ENCODE data around the gene ESR2. TPM values are rescaled to one million over a fixed set of nuclear protein-coding genes. Genes with fewer than 3 reads are reported as not detected.
"Not testable (repeated sequence)": the region's sequence is repeated elsewhere in the genome, so short reads cannot be mapped to it uniquely, and the experiment has no call there.

Gene ESR2
- polyA plus RNA-seq, 1 donor, result 0.41 TPM

DNA sequence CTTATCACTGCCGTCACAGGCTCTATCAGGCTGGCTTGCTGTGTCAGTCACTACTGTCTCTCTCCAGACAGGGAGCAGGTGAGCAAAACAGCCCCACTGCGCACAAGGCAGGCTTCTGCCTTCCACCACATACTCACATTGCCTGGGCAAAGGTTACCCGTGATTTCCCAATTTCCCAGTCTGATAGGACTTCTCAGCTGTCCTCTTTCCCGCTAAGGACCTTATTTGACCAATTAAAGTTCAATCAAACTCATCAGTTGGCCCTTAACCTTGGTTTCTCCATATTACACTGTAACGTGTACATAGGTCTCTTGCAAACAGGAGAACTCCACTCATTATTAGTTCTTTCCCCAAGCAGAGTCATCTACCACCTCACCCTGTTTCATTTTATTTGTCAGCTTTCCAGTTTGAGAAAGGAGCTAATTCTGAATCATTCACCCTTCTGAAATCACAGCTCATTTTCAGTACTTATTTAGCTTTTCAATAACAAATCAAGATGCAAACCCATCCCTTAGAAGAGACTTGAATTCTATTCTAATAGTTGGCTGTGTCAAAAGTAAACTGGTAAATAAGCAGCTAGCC, 170.8 kb downstream of the ESR2 start:
- DNase-seq, result no peak

DNA sequence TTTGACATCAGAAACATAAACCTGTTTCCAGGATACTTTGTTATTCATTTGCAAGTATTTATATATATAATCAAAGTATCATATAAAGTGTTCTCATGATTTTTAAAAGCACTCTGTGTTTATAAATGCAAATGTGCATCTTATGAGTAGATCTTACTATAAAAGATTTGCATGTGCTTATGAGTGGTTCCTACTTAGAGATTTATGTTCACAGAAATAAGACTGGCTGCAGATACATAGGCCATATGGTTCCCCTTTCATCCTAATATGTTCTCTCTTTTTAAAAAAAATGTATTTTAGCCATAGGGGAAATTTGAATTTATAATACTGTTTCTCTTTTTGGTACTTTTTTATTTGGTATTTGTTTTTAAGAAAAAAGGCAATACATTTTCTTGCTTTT, 174.2 kb downstream of the ESR2 start:
- no peak for DNase-seq

DNA sequence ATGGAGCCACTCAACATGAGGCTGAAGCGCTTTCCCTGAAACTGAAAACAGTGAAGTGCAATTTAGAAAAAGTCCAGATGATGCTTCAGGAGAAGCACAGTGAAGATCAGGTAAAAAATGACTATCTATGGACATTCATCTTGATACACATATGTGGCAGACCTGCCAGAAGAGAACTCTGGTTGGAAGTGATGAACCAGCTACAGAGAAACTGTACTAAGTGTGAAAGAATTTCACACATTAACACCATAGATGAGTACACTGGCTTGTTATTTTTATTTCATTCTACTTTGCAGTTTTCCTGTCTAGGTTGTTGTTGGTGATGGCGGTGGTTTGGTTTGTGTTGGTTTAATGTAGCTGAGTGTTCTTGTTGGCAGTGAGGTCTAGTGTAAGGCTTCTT, 174.7 kb downstream of the ESR2 start:
- DNase-seq, result no peak

DNA sequence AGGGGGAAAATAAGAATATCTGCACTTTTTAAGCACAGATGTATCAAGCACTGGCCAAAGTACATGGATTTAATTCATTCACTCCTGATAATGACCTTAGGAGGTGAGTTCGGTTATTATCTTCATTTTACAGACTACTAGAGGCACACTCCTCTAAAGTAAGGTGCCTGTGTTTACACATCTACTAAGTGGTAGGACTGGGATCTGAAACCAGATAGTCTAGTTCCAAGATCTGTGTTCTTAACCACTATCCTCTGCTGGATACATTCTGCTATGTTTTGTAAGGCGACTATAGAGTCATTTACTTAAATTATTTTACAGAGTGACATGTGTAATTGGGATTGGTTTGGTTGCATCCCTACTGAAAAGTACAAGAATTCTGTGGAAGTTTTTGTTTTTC, 175.3 kb downstream of the ESR2 start:
- DNase-seq, result no peak

DNA sequence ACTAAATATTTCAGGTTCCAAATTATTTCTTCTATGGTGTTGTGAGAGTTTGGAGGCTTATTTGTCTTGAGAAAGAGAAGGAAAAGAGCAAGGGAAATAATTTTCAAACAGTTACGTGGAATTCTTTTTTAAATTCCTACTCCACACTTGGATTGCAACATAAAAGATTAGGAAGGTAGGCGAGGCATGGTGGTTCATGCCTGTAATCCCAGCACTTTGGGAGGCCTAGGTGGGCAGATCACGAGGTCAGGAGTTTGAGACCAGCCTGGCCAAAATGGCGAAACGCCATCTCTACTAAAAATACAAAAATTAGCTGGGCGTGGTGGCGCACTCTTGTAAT, 175.8 kb downstream of the ESR2 start:
- DNase-seq, result not testable (repeated sequence)

DNA sequence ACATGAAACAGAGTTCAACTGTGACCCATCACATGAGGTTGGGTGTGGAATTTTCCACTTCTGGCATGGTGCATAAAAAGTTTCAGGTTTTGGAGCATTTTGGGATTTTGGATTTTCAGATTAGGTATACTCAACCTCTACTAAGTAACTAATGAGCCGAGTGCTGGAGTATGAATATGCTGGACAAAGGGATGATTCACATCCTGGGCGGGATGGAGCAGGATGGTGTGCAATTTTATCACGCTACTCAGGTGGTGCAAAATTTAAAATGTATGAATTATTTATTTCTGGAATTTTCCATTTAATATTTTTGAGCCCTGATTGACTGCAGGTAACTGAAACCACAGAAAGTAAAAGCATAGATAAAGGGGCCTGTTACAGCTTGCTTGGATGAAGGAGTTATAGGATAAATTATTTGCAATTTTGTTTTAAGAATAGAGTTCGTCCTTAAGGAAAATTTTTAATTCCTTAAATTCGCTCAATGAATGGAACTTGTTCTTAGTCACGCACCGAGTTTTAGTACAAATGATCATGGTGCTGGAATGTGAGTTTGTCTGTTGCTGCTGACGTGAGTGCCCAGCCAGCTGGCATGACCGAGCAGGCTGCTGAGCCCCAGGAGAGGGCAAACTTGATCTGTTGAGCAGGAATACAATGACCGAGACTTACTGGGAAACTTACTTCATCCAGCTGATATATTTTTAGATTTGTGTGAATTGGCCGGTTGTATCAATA, 176.3 kb downstream of the ESR2 start:
- peak; percentile 49 for DNase-seq

DNA sequence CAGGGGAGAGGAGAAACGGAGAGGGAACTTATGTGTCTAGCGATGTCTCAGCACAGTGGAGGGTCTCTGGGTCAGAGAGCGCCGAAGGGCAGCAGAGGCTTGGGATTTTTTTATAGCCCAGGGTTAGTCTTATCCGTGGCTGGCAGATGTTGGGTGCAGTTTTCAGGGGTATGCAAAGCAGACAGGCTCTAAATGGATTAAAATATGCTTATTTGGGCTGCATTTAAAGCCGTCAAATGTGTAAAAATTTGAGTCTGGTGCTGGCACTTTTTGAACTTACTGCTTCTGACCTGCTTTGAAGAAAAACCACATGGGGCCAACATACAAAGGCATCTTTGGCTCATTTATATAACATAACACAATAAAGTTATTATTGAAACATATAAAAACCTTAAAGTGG, 178.8 kb downstream of the ESR2 start:
- no peak for DNase-seq

DNA sequence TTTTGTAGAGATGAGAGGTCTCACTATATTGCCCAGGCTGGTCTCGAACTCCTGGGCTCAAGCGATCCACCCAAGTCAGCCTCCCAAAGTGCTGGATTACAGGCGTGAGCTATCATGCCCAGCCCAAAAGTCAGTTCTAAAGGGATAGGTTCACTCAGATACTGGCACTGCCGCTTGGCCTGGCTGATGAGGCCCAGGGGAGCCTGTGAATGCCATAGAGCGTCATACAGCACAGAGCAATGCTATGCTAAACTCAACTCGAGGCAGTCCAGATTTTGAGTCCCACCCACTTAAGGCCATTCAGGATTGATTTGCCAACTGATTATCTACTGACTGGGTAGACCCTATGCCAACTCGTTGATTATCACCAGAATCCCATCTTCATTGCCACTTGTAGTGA, 179.4 kb downstream of the ESR2 start:
- no peak for DNase-seq

DNA sequence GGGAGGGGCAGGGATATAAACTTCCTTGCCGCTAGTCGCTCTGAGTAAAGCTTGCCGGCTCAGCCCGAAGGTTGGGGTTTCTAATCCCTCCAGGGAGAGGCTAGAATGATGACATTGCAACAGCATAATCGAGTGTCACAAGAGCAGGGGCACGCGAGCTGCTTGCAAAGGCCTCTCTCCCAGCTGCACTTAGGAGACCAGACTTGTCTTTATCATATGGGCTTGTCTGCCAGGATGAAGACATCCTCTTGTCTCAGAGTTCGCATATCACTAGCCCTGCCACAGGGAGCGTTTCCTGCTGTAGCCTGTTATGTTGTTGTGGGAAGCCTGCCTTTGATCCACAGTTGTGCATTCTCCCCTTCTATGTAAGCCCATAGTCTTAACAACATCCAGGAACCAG, 180.0 kb downstream of the ESR2 start:
- DNase-seq, result no peak

DNA sequence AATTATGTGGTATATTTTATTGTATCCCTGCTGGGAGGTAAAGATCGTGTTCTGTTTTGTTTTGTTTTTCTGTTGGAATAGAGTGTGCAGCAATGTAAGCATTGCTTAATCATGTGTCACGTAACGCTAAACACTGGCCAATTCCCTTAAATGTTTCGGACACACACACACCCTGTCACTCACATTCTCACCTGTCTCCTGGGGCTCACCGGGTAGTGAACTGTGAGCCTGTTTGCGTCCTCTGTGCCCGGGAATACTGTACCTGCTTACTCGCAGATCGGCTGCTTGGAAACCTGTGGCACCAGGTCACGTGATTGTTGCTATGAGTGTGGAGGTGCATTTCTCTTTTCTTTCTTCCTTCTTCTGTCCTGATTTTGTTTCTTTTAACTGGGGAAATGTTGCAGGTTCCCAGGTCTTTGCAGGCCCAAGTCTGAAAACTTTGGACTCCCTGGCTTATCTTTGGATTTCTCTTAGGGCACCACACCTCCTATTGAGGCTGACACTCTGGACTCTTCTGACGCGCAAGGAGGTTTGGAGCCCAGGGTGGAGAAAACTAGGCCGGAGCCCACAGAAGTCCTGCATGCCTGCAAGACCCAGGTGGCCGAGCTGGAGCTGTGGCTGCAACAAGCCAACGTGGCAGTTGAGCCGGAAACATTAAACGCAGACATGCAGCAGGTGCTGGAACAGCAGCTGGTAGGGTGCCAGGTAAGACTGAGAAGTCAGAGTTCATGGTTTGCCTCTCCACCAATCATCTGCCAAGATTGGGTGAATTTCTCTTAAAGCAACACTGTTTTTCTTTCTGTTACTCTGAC, 181.1 kb downstream of the ESR2 start:
- DNase-seq, result no peak

DNA sequence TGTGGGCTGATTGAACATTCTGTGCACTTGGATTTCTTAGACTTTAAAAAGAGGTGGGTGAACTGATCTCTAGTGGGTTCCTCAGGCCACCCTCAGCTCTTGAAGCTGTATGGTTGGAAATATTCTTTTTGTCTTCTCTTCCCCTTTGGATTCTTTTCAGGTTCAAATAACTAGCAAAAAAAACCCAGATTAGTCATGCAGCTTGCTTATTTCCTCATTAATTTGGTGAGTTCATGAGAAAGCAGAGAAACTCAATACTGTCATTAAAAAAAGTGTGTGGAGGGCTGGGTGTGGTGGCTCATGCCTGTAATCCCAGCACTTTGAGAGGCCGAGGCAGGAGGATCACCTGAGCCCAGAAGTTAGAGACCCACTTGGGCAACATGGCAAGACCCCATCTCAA, 183.4 kb downstream of the ESR2 start:
- no peak for DNase-seq

DNA sequence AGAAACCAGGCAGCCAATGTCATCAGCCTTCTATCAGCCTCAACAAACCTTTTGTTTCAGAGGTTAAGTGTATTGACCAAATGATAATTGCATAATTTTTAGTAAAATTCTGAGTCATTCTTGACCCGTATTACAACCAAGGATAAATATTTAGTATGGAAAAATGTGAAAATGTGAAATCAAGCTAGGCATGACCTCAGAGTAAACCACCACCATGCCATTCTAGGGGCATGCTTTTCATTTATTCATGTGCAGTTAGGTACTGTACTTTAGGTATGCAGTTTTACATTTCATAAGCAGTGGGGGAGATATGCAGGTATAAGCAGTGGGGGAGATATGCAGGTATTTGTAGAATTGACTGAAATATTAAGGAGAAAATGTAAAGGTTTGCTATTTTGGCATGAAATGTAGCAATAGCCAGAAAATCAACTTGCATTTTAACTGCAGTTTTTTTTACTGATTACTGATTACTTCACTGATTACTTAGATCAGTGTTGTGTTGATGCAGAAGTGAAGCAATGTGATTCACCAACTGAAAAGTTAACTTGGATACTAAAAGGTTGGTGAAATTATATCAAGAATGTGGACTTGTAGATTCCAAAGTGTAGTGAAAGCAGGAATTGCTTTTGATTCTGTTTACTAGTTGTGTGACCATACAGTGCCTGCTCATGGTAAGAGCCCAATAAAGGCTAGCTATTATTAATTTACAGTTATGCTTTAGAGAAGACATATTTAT, 184.2 kb downstream of the ESR2 start:
- DNase-seq, result no peak

DNA sequence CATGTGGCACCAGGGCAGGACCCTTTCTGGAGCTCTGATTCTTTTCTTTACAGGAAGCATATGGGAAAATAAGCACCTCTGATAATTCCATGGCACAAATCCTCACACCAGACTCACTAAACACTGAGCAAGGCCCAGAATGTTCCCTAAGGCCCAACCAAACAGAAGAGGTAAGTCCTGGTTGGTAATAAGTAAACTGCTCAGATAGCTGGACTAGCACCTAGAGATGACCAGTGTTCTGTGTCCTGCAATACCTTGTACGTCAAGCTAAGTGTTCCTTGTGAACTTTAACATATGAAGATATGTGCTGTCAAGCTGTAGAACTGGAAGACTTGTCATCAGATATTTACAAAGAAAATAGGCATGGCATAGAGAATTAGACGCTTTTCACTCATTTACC, 186.7 kb downstream of the ESR2 start:
- no peak for DNase-seq

DNA sequence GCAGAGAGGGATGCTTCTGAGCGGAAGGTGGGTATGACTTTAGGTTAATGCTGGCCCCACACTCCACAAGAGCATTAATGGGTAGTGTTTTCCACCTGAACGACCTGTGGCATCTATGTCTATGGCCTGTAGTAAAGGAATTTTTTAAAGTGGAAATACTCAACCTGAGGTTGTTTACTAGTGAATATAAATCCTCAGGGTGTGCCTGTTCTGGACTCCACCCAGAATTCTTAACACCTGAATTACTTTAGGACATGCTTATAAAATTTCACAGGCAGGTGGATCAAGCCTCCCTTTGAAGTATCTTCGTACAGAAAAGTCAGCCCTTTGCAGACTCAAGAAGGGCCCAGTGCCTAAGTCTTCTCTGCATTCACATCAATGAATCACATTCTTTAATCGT, 196.1 kb downstream of the ESR2 start:
- no peak for DNase-seq

DNA sequence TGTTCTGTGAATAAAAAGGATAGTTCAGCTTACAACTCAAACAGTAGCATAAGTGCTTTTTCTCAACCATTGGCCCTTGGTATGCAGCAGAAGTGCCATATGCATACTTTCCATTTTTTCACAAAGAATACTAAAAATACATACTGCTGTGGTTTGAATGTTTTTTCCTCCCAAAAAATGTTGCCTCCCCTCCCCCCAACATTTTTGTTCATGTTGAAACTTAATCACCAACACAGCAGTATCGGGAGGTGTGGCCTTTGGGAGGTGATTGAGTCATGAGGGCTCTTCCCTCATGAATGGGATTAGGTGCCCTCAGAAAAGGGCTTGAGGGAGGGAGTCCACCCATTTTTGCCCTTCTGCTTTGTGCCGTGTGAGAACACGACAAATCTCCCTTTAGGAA, 198.6 kb downstream of the ESR2 start:
- no peak for DNase-seq

DNA sequence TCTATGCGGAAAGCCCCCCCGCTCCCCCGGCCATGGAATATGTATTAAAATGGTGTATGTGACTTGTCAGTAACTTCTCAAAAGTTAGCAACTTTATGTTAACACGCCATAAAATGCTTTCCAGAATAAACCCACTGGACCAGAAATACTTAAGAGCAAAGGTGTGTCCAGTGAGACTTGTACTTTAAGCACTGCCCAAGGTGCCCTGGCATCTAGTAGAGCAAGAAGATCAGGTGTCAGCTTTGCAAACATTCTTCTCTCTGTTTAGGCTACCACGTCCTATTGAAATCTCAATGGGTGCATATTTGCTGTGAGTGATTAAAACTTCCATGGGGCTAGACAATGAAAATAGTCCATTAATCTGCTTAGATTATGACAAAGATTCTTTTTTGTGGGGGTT, 201.2 kb downstream of the ESR2 start:
- no peak for DNase-seq

DNA sequence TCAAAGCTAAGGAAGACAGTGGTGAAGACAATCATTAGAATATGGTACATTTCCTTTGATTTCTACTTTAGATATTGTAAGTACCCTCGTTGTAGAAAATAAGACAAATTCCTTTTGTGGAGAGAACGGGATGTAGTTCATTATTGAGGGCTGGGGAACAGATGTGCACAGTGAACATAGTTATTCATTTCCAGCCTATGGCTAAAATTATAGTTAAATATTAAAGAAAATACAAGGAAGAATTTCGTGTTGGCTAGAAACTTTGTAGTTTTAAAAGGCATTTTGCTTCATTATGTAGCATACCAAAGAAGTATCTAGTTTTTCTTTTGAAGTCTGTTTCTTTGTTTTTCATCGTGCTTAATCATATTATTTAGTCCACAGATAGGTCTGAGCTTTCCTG, 201.8 kb downstream of the ESR2 start:
- DNase-seq, result no peak

DNA sequence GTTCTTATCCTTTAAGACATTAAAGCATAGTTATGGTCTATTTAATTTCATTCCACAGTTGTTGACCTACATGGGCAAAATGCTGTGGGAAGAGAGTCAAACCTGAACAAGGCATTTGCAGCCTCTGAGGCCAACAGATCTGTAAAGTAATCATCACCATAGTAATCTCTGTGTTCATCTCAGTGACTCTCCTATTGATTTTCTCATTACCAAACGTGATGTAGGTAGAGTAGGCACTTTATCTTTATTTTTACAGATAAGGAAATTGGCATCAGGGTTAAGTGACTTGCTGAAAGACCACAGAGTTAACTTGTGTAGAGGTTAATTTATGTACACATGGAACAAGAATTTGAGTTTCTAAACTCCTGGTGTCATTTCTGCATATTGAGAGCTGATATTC, 203.0 kb downstream of the ESR2 start:
- DNase-seq, result no peak

DNA sequence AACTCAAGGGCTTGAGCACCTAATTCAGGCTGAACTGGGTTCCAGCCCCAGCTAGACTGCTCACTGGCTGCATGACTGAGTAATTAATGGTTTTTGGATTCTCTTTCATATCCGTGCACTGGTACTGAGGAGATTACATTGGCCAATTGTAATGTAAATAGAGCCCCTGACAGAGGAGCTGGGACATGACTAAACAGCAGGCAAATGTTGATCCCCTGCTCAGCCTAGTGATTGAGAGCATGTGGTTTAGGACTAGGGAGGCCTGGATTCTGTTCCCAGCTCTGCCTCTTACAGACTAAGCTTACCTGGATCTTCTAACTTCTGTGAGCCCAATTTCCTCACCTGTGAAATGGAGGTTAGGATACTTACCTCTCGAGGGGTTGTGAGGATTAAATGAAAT, 204.3 kb downstream of the ESR2 start:
- DNase-seq, result no peak

DNA sequence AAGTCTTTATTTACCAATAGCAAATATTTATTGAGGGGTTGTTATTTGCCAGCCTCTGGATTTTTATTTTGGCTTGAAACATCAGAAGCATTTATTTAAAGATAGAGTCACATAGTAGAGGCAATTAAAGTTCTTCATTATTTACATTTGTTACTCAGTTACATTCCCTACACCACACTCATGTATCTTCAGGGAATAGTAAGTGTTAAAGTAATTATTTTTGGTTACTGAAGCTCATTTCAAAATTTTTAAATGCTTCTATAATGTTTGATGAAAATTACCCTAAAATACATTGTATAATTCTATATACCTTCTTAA, 205.6 kb downstream of the ESR2 start:
- no peak for DNase-seq

DNA sequence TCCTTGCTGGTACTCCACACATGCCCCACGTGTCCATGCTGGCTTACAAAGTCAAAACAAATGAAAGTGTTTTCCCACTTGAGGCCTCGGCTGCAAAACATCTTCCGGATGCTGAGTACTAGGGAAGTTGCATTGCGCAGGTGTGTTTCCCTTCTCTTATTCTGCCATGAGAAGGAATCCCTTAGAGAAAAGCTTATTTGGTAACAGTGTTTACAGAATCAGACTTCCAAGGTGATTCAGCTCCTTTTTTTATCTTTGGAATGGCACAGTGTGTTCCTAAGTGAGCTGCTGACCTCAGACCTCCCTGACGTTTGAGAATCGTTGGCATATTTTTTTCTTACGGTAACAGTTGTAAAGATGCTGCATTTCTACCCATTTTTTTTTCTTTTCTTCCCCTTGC, 211.3 kb downstream of the ESR2 start:
- no peak for DNase-seq

DNA sequence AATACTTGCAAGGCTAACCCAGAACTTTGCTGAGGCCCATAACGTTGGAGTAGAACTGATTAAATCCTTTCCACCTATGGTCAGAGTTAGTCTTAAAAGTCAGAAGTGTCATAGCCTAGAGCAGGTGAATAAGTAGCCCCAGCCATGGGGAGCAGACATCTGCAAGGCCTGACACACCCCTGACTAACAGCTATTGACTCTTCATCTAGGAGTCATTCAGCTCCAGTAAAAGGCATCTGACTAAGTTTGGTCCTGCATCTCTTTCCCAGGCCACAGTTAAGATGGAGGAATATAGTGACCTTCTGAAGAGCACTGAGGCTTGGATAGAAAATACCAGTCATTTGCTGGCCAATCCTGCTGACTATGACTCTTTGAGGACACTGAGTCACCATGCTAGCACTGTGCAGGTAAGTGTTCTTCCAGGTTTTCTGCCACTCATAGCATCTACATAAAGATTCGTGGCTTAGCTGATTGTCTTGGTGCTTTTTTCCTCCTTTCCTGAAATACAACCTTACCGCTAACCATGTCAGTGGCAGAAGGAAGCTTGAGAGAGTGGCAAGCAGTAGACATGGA, 212.9 kb downstream of the ESR2 start:
- DNase-seq, result no peak

DNA sequence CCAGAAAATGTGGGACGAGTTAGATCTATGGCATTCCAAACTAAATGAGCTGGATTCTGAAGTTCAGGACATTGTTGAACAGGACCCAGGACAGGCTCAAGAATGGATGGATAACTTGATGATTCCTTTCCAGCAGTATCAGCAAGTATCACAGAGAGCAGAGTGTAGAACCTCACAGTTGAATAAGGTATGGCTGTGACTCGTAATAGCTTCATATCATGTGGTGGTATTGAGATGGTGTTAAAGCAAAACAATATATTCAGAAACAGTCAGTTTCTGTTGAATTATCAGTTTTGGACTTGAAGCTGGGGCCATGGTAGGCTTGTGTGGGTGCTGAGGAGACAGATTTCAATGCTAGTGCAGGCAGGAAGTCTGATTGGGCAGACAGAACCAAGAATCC, 213.7 kb downstream of the ESR2 start:
- no peak for DNase-seq

Data from hindlimb muscle (tissue), 1 donor.